OCI-LY1 (cell line): Measurements from ENCODE around the gene PDLIM5.

Experiments used
- H2AFZ ChIP-seq: fragments of 200-600 bp; sonication (generic), shearing (Covaris generic); 2 replicates; pipeline ENCODE4 v1.6.0; 2014; ENCODE audit warnings: antibody characterized with exemption, mild to moderate bottlenecking, low read length
- H3F3A ChIP-seq: fragments of 200-600 bp; sonication (generic), shearing (Covaris generic); 2 replicates; pipeline ENCODE4 v1.6.0; 2014; ENCODE audit warnings: mild to moderate bottlenecking, antibody characterized with exemption, low read length, moderate library complexity; ENCODE audit not compliant: insufficient read depth
- H3K27ac ChIP-seq: fragments of 200-600 bp; sonication (generic); 2 replicates; pipeline ENCODE4 v1.5.1; 2014; ENCODE audit warnings: low read length, mixed run types, mild to moderate bottlenecking, low read depth; ENCODE audit not compliant: poor library complexity, severe bottlenecking
- H3K27me3 ChIP-seq: fragments of 200-600 bp; sonication (generic); 2 replicates; pipeline ENCODE4 v1.6.0; 2014; ENCODE audit warnings: antibody characterized with exemption, mild to moderate bottlenecking, low read length, moderate library complexity; ENCODE audit not compliant: insufficient read depth
- H3K36me3 ChIP-seq: fragments of 200-600 bp; sonication (generic); 2 replicates; pipeline ENCODE4 v1.6.1; 2014; ENCODE audit warnings: mild to moderate bottlenecking, antibody characterized with exemption, low read length, moderate library complexity, mixed read lengths; ENCODE audit not compliant: insufficient read depth
- H3K4me1 ChIP-seq: fragments of 200-600 bp; sonication (generic); 2 replicates; pipeline ENCODE4 v1.5.1; 2014; ENCODE audit warnings: mild to moderate bottlenecking, low read length, moderate library complexity; ENCODE audit not compliant: insufficient read depth, severe bottlenecking
- H3K4me2 ChIP-seq: fragments of 200-600 bp; sonication (generic), shearing (Covaris generic); 2 replicates; pipeline ENCODE4 v1.6.1; 2014; ENCODE audit warnings: low read length
- H3K4me3 ChIP-seq: fragments of 200-600 bp; sonication (generic); 2 replicates; pipeline ENCODE4 v1.5.1; 2014; ENCODE audit warnings: low read length, low read depth, mild to moderate bottlenecking, mixed read lengths; ENCODE audit not compliant: poor library complexity, severe bottlenecking
- H3K79me2 ChIP-seq: fragments of 200-600 bp; shearing (Covaris generic); 2 replicates; pipeline ENCODE4 v1.6.1; 2016; ENCODE audit warnings: mixed run types, low read length, mixed read lengths; ENCODE audit not compliant: insufficient read depth
- H3K9ac ChIP-seq: fragments of 200-600 bp; sonication (generic), shearing (Covaris generic); 2 replicates; pipeline ENCODE4 v1.6.1; 2014; ENCODE audit warnings: mild to moderate bottlenecking, low read length, mixed read lengths
- H3K9me2 ChIP-seq: fragments of 200-600 bp; sonication (generic), shearing (Covaris generic); 2 replicates; pipeline ENCODE4 v1.6.1; 2014; ENCODE audit warnings: low read depth, mild to moderate bottlenecking, low read length, mixed read lengths
- H3K9me3 ChIP-seq: fragments of 200-600 bp; shearing (Covaris generic); 2 replicates; pipeline ENCODE4 v1.6.1; 2014; ENCODE audit warnings: low read length, mixed read lengths
- H4K20me1 ChIP-seq: fragments of 200-600 bp; sonication (generic), shearing (Covaris generic); 2 replicates; pipeline ENCODE4 v1.6.0; 2016; ENCODE audit warnings: mild to moderate bottlenecking, low read length; ENCODE audit not compliant: insufficient read depth
- EZH2 ChIP-seq: fragments of 200-600 bp; sonication (generic), shearing (Covaris generic); IDR thresholded peaks from 2 replicates; pipeline ENCODE4 v1.8.0; 2017; ENCODE audit warnings: borderline replicate concordance, mixed run types, mild to moderate bottlenecking, antibody characterized with exemption, low read length, moderate library complexity, mixed read lengths
- TF ChIP-seq, protein P1 (sequence below): fragments of 200-600 bp; sonication (generic), shearing (Covaris generic); IDR thresholded peaks from 2 replicates; pipeline ENCODE4 v1.5.1; 2017; ENCODE audit warnings: mild to moderate bottlenecking, antibody characterized with exemption, low read length, moderate library complexity, mixed read lengths

Gene PDLIM5

GRCh38 chr4:94698187-94698586 is 246.4 kb downstream of the PDLIM5 start:
- no peaks in the 10 kb centered on the region for H3F3A ChIP-seq
- no peak overlapping the region for H3K4me2 ChIP-seq
- no peak for TF ChIP-seq EZH2
- TF ChIP-seq, protein P1, sequence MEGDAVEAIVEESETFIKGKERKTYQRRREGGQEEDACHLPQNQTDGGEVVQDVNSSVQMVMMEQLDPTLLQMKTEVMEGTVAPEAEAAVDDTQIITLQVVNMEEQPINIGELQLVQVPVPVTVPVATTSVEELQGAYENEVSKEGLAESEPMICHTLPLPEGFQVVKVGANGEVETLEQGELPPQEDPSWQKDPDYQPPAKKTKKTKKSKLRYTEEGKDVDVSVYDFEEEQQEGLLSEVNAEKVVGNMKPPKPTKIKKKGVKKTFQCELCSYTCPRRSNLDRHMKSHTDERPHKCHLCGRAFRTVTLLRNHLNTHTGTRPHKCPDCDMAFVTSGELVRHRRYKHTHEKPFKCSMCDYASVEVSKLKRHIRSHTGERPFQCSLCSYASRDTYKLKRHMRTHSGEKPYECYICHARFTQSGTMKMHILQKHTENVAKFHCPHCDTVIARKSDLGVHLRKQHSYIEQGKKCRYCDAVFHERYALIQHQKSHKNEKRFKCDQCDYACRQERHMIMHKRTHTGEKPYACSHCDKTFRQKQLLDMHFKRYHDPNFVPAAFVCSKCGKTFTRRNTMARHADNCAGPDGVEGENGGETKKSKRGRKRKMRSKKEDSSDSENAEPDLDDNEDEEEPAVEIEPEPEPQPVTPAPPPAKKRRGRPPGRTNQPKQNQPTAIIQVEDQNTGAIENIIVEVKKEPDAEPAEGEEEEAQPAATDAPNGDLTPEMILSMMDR, result no peak
- peaks cover 3% of the 10 kb centered on the region for H3K4me1 ChIP-seq
- no peak overlapping the region for H3K9ac ChIP-seq
- no peaks in the 10 kb centered on the region for H3K9me3 ChIP-seq
- no peaks in the 10 kb centered on the region for H3K79me2 ChIP-seq
- no peaks in the 10 kb centered on the region for H3K36me3 ChIP-seq
- no peaks in the 10 kb centered on the region for H3K9me2 ChIP-seq
- no peak overlapping the region for H2AFZ ChIP-seq
- no peak overlapping the region for H3K27ac ChIP-seq
- H3K4me3 ChIP-seq, result no peak overlapping the region
- no peaks in the 10 kb centered on the region for H4K20me1 ChIP-seq
- no peaks in the 10 kb centered on the region for H3K27me3 ChIP-seq

- Histone ChIP-seq H3K4me2 (no peak overlapping the region), H3K9me2 (no peaks in the 10 kb centered on the region), H3K79me2 (no peaks in the 10 kb centered on the region), H2AFZ (no peak overlapping the region), H4K20me1 (no peaks in the 10 kb centered on the region), H3K27ac (no peak overlapping the region), H3K27me3 (no peaks in the 10 kb centered on the region), H3K9ac (no peak overlapping the region), H3K4me1 (peaks cover 3% of the 10 kb centered on the region), H3K4me3 (no peak overlapping the region), H3K36me3 (no peaks in the 10 kb centered on the region), H3F3A (no peaks in the 10 kb centered on the region), H3K9me3 (no peaks in the 10 kb centered on the region)
- TF ChIP-seq, protein P1, result no peak
- no peak for TF ChIP-seq EZH2
Observed at GRCh38 chr4:94700298-94700697, 248.6 kb downstream of the PDLIM5 start.

DNA sequence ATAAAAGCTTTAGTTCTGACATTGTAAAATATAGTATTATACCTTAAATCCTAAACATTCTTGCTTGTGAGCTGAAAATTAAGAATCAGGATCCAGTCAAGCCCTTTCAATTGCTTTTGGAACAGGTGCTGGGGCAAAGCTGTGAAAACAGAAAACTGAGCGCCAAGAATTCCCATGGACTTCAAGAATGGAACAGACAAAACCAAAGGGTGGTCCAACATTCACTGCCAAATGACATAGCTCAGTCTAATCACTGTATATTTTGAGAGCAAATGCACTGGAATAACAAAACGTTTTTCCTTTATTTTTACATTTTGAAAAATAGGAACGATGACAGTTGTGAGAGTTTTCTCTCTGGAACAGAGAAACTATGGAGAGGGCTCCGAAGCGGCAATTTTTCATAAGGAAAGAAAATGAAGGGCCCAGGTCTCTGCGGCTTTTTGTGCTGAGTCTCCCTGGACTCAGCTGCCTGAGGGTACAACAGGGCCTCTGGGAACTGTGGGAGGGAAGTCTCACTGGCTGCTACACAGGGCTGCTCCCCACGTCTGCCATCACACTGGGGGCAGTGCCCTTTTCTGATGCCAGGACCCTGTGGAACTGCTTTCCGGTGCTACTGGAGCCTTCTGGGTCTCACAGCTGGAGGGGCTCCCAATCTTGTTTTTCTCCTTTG is 250.0 kb downstream of the PDLIM5 start:
- Histone ChIP-seq H3K36me3 (no peaks in the 10 kb centered on the region), H2AFZ (no peak overlapping the region), H3K9ac (no peak overlapping the region), H3K79me2 (no peaks in the 10 kb centered on the region), H3K4me3 (no peak overlapping the region), H3K27ac (no peak overlapping the region), H4K20me1 (no peaks in the 10 kb centered on the region), H3F3A (no peaks in the 10 kb centered on the region), H3K4me2 (no peak overlapping the region), H3K4me1 (no peaks in the 10 kb centered on the region), H3K9me2 (no peaks in the 10 kb centered on the region), H3K27me3 (no peaks in the 10 kb centered on the region), H3K9me3 (no peaks in the 10 kb centered on the region)
- TF ChIP-seq, protein P1, result no peak
- TF ChIP-seq EZH2, result no peak
